Tibial nerve (tissue), 3 donors: ENCODE data around the gene CLIC5.

ENCODE experiments used
- POLR2A ChIP-seq, 2 donors: fragments of 450-650 bp; IDR thresholded peaks; one replicate each; pipeline ENCODE4 v1.6.1; 2017; ENCODE audit warnings: antibody characterized with exemption in 2 of 2, mild to moderate bottlenecking in 2 of 2, moderate library complexity in 2 of 2
- TF ChIP-seq, protein P1 (sequence below), 5 experiments: fragments of 200-600 bp in 3 of 5; fragments of 450-650 bp in 2 of 5; sonication (generic) in 3 of 5; IDR thresholded peaks; one replicate each; pipeline ENCODE4 v1.5.1; 2016 to 2019; ENCODE audit warnings: antibody characterized with exemption in 5 of 5, mild to moderate bottlenecking in 3 of 5, moderate library complexity in 2 of 5

DNA sequence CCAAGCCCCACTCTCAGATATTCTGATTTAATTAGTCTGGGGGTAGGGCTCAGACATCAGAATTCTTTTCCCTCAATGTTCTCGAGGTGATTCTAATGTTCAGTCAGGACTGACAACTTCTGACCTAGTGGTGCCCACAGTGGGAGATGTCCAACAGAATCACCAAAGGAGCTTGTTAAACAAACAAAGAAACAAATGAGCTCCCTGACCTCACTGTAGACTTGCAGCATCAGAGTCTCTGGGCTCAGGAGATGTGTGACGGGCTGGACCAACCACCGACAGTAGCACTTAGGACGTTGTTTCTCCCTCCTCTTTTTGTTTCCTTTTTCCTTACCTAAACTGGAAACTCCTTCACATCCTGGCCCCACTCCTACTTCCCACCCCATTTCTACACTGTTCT, 49.3 kb downstream of the CLIC5 start:
- TF ChIP-seq, protein P1, sequence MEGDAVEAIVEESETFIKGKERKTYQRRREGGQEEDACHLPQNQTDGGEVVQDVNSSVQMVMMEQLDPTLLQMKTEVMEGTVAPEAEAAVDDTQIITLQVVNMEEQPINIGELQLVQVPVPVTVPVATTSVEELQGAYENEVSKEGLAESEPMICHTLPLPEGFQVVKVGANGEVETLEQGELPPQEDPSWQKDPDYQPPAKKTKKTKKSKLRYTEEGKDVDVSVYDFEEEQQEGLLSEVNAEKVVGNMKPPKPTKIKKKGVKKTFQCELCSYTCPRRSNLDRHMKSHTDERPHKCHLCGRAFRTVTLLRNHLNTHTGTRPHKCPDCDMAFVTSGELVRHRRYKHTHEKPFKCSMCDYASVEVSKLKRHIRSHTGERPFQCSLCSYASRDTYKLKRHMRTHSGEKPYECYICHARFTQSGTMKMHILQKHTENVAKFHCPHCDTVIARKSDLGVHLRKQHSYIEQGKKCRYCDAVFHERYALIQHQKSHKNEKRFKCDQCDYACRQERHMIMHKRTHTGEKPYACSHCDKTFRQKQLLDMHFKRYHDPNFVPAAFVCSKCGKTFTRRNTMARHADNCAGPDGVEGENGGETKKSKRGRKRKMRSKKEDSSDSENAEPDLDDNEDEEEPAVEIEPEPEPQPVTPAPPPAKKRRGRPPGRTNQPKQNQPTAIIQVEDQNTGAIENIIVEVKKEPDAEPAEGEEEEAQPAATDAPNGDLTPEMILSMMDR (IDR thresholded peaks at IDR 0.05), result no peak
- no peak for TF ChIP-seq POLR2A (IDR thresholded peaks at IDR 0.05)
